MG63 (cell line): Measurements from ENCODE around the gene CCL23. TPM values are rescaled to one million over a fixed set of nuclear protein-coding genes. Genes with fewer than 3 reads are reported as not detected.

Experiments used
- DNase-seq: peaks from one replicate; pipeline ENCODE4 v3.0.0-alpha.2; 2020
- H3K27me3 ChIP-seq: fragments of 250-450 bp; sonication (Bioruptor Pico); 2 replicates; pipeline ENCODE4 v1.5.1; 2020; ENCODE audit warnings: mild to moderate bottlenecking, moderate library complexity
- H3K36me3 ChIP-seq: fragments of 250-450 bp; sonication (Bioruptor Pico); 2 replicates; pipeline ENCODE4 v1.5.1; 2020; ENCODE audit warnings: mild to moderate bottlenecking, moderate library complexity
- H3K4me3 ChIP-seq: fragments of 250-450 bp; sonication (Bioruptor Pico); 2 replicates; pipeline ENCODE4 v1.5.1; 2020; ENCODE audit warnings: mild to moderate bottlenecking, moderate library complexity
- H3K9me3 ChIP-seq: fragments of 250-450 bp; sonication (Bioruptor Pico); 2 replicates; pipeline ENCODE4 v1.5.1; 2020; ENCODE audit warnings: mild to moderate bottlenecking, moderate library complexity
- total RNA-seq: library from RNA; depleted of rRNA; stranded (reverse); fragments of >200 nt; shearing (Covaris generic); gene quantifications from 2 replicates; pipeline ENCODE4 v1.2.3, GENCODE V29; 2014; ENCODE audit warnings: low replicate concordance

Gene CCL23
- total RNA-seq, 1 experiment from 2014 or later = not detected

GRCh38 chr17:35982409-35983191, 35.2 kb downstream of the CCL23 start:
- Histone ChIP-seq H3K4me3 (no peak overlapping the region), H3K36me3 (no peaks in the 10 kb centered on the region), H3K9me3 (no peaks in the 10 kb centered on the region), H3K27me3 (no peaks in the 10 kb centered on the region)
- no peak for DNase-seq

GRCh38 chr17:35981908-35982330, 35.9 kb downstream of the CCL23 start:
- H3K9me3 ChIP-seq = no peaks in the 10 kb centered on the region
- no peak for DNase-seq
- H3K4me3 ChIP-seq = no peak overlapping the region
- H3K27me3 ChIP-seq = no peaks in the 10 kb centered on the region
- no peaks in the 10 kb centered on the region for H3K36me3 ChIP-seq

GRCh38 chr17:35981246-35981645, 36.5 kb downstream of the CCL23 start, which contains the start of gene CCL16:
TSS of gene CCL16 (minus strand) at chr17:35981497. CDS start at chr17:35981420, 77 bp downstream.
- no peak for DNase-seq
- Histone ChIP-seq H3K36me3 (no peaks in the 10 kb centered on the region), H3K9me3 (no peaks in the 10 kb centered on the region)

GRCh38 chr17:35978346-35978745, 39.4 kb downstream of the CCL23 start:
- H3K36me3 ChIP-seq = no peaks in the 10 kb centered on the region
- DNase-seq = peak; percentile 51
- H3K9me3 ChIP-seq = no peaks in the 10 kb centered on the region
- H3K27me3 ChIP-seq = no peaks in the 10 kb centered on the region
- H3K4me3 ChIP-seq = no peak overlapping the region

More at GRCh38 chr17:35981246-35981645, 36.5 kb downstream of the CCL23 start, which contains the start of gene CCL16:
- H3K27me3 ChIP-seq = no peaks in the 10 kb centered on the region
- no peak within 1 kb of the TSS for H3K4me3 ChIP-seq

GRCh38 chr17:35977509-35977908, 40.3 kb downstream of the CCL23 start:
- DNase-seq = no peak
- no peaks in the 10 kb centered on the region for H3K27me3 ChIP-seq
- no peaks in the 10 kb centered on the region for H3K9me3 ChIP-seq
- H3K4me3 ChIP-seq = no peak overlapping the region
- no peaks in the 10 kb centered on the region for H3K36me3 ChIP-seq

- peak; percentile 77 for DNase-seq
- Histone ChIP-seq H3K36me3 (no peaks in the 10 kb centered on the region), H3K4me3 (no peak overlapping the region), H3K9me3 (no peaks in the 10 kb centered on the region), H3K27me3 (no peaks in the 10 kb centered on the region)
Observed at GRCh38 chr17:35973333-35974260, 44.2 kb downstream of the CCL23 start.

- no peak for DNase-seq
- Histone ChIP-seq H3K27me3 (no peaks in the 10 kb centered on the region), H3K4me3 (no peak overlapping the region), H3K36me3 (no peaks in the 10 kb centered on the region), H3K9me3 (no peaks in the 10 kb centered on the region)
Observed at GRCh38 chr17:35972945-35973332, 44.8 kb downstream of the CCL23 start.

GRCh38 chr17:35972535-35972934, 45.2 kb downstream of the CCL23 start:
- H3K27me3 ChIP-seq = no peaks in the 10 kb centered on the region
- no peak for DNase-seq
- H3K36me3 ChIP-seq = no peaks in the 10 kb centered on the region
- no peaks in the 10 kb centered on the region for H3K9me3 ChIP-seq
- H3K4me3 ChIP-seq = no peak overlapping the region

GRCh38 chr17:35972066-35972465, 45.7 kb downstream of the CCL23 start:
- Histone ChIP-seq H3K36me3 (no peaks in the 10 kb centered on the region), H3K4me3 (no peak overlapping the region), H3K27me3 (no peaks in the 10 kb centered on the region), H3K9me3 (no peaks in the 10 kb centered on the region)
- no peak for DNase-seq

- no peaks in the 10 kb centered on the region for H3K9me3 ChIP-seq
- no peaks in the 10 kb centered on the region for H3K36me3 ChIP-seq
- DNase-seq = peak; percentile 49
- H3K4me3 ChIP-seq = no peak overlapping the region
- H3K27me3 ChIP-seq = no peaks in the 10 kb centered on the region
Observed at GRCh38 chr17:35969558-35970380, 48.0 kb downstream of the CCL23 start.

- Histone ChIP-seq H3K4me3 (no peak overlapping the region), H3K9me3 (0 out of 2 replicates have a peak, but pooled peaks cover 2% of the 10 kb centered on the region), H3K36me3 (no peaks in the 10 kb centered on the region), H3K27me3 (peaks cover 2% of the 10 kb centered on the region; the same call in 1 of the 2 replicates)
- DNase-seq = no peak
Observed at GRCh38 chr17:35968520-35969054, 49.2 kb downstream of the CCL23 start.

GRCh38 chr17:35965272-35965671, 52.5 kb downstream of the CCL23 start:
- no peak for DNase-seq
- H3K27me3 ChIP-seq = peaks cover 3% of the 10 kb centered on the region; the same call in 1 of the 2 replicates
- H3K4me3 ChIP-seq = no peak overlapping the region
- no peaks in the 10 kb centered on the region for H3K36me3 ChIP-seq
- 0 out of 2 replicates have a peak, but pooled peaks cover 2% of the 10 kb centered on the region for H3K9me3 ChIP-seq

GRCh38 chr17:35963663-35964062, 54.1 kb downstream of the CCL23 start:
- Histone ChIP-seq H3K4me3 (no peak overlapping the region), H3K27me3 (peaks cover 10% of the 10 kb centered on the region; the same call in 1 of the 2 replicates), H3K9me3 (0 out of 2 replicates have a peak, but pooled peaks cover 2% of the 10 kb centered on the region), H3K36me3 (no peaks in the 10 kb centered on the region)
- no peak for DNase-seq
